GM18499 (cell line): ENCODE data around the gene NSRP1.
"Not testable (repeated sequence)": the region's sequence is repeated elsewhere in the genome, so short reads cannot be mapped to it uniquely, and the experiment has no call there.

Experiments
- ATAC-seq: cut with Tn5 transposase; IDR thresholded peaks from one replicate; pipeline ENCODE4 v1.9.1; 2021; ENCODE audit warnings: moderate number of reproducible peaks; ENCODE audit not compliant: insufficient read depth, unreplicated experiment

The NSRP1 gene

GRCh38 chr17:30218799-30219198 is 102.2 kb downstream of the NSRP1 start:
- ATAC-seq: no peak

- ATAC-seq: no peak
These were observed 102.7 kb downstream of the NSRP1 start for GRCh38 chr17:30219315-30219714.

DNA sequence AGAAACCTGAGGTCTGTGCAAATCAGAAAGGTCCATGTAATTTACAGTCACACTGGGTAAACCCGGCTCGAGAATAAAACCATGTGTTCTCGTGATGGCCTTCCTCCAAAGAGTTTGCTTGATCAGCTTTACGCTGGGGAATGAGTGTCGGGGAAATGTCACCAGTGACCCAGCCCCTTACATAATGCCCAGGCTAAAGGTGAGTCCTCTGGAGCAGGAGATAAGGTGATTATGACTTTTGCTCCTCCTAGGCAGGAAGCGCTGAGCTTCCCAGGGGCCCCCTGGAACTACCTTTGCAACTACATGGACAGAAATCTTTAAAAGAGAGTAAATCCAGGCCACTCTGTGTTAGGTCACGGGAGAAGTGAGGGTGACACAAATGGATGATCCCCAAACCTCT is 103.2 kb downstream of the NSRP1 start:
- ATAC-seq: no peak

GRCh38 chr17:30220414-30220813 is 103.8 kb downstream of the NSRP1 start:
- no peak for ATAC-seq

DNA sequence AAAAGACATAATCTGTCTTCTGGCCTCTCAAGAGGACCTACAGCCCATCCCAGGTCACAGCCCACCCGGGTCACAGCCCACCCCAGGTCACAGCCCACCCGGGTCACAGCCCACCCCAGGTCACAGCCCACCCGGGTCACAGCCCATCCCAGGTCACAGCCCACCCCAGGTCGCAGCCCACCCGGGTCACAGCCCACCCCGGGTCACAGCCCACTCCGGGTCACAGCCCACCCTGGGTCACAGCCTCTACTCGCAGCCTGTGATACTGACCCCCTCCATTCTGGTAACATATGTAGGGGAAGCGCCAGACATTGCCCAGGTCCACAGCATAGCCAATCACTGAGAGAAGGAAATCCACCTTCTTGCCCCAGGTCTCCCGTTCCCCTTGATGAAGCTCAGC is 104.7 kb downstream of the NSRP1 start:
- no peak for ATAC-seq

DNA sequence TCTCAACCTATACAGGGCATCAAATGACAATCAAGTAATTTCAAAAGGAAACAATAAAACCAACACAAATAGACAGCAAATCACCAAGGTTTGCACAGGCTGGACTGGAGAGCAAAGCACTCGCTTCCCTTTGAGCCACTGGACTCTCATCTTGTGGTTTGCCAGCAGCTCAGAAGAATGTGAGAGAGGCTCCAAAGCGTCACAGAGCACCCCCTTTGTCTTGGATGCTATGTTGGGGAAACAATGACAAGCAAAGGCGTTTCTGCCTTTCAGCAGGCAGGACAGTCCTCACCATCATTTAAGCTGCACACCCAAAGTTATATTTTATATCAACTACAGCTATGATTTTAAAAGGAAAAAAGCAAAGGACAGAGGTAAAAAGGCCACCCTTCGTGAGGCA is 105.6 kb downstream of the NSRP1 start:
- ATAC-seq: no peak

GRCh38 chr17:30222721-30223175 is 106.1 kb downstream of the NSRP1 start:
- no peak for ATAC-seq

- no peak for ATAC-seq
These were observed 107.9 kb downstream of the NSRP1 start for GRCh38 chr17:30224419-30224960.

GRCh38 chr17:30225112-30225511 is 108.5 kb downstream of the NSRP1 start:
- ATAC-seq: no peak

GRCh38 chr17:30225919-30226553 is 109.4 kb downstream of the NSRP1 start:
- ATAC-seq: no peak

GRCh38 chr17:30226878-30227277 is 110.3 kb downstream of the NSRP1 start:
- ATAC-seq: no peak

- ATAC-seq: no peak
These were observed 111.4 kb downstream of the NSRP1 start for GRCh38 chr17:30228011-30228410.

GRCh38 chr17:30229012-30229411 is 112.4 kb downstream of the NSRP1 start:
- no peak for ATAC-seq

- ATAC-seq: not testable (repeated sequence)
These were observed 113.4 kb downstream of the NSRP1 start for GRCh38 chr17:30230009-30230408.

- ATAC-seq: no peak
These were observed 114.0 kb downstream of the NSRP1 start for GRCh38 chr17:30230596-30231125.

GRCh38 chr17:30232015-30232823 is 115.6 kb downstream of the NSRP1 start:
- ATAC-seq: no peak

DNA sequence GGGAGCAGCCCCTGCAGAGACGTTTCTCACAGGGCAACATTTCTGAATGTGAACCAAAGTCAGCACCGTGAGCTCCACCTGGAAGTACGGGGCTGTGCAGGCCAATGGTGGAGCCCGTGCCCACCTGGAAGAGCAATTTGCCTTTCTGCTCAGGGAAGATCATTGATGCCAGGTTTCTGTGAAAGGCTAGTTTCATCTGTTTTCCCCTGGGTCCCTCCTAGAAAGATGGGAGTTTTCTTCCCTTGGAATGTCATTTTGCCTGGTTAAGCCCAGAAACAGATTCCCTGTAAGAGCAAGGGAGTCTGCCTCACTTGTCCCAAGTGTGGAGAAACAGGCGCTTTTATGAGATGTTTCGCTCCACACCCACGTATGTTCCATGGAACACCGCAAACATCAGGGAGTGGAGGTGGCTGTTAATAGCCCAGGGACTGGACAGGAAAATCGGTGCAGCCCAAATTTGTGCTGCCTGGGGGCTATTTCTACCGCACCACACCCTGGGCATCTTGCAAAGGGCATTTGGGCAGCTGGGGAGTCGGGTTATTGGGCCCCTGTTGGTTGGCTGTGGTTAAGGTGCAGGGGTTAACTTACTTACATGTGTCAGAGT is 116.3 kb downstream of the NSRP1 start:
- ATAC-seq: no peak

DNA sequence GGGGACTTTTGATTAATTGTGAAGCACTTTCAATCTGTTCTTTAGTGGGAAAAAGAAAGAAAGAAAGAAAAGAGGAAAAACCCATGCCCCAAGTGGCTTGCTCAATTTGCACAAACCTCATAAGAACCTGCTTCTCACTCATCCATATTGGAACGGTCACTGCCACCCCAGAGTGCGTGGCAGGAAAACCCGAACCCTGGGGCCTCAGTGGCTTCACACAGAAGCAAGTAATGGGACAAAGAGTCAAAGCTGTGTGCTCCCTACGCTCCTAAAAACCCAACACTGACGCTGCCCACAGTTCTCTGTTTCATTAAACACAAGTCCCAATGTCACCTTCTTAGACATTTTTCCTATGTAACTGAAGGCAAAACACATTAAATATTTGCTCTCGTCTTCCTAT is 117.7 kb downstream of the NSRP1 start:
- ATAC-seq: no peak

DNA sequence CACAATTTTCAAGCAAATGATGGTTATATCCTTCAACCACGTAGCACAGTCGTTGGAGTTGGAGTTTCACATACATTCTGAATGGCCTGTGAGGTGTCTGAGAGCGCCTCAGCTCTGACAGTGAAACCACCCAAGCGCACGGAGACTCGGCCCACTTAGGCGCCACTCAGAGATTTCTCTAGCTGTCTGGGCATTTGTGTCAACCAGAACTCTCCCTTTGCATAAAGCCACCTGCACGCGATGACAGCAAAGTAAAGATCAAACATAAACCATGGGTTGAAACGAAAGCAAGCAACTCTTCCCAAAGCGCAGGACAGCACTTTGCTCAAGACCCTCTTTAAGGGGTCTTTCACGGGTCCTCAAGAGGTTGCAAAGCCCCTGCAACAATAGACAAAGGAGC is 118.3 kb downstream of the NSRP1 start:
- no peak for ATAC-seq

GRCh38 chr17:30235386-30236296 is 119.0 kb downstream of the NSRP1 start, which contains the start of gene SLC6A4:
Gene SLC6A4, minus strand, starts transcription at chr17:30235697. Its CDS starts 13,739 bp downstream, at chr17:30221958.
- ATAC-seq: no peak
